GM21529 (cell line): ENCODE data around the gene SMOC2.

Source experiments
- ATAC-seq: cut with Tn5 transposase; IDR thresholded peaks from one replicate; pipeline ENCODE4 v1.9.1; 2021; ENCODE audit not compliant: unreplicated experiment

The SMOC2 gene

GRCh38 chr6:168641446-168641845 lies 200.5 kb downstream of the SMOC2 start:
- ATAC-seq: no peak

GRCh38 chr6:168643401-168643800 lies 202.4 kb downstream of the SMOC2 start:
- no peak for ATAC-seq

- ATAC-seq: no peak
Measured at GRCh38 chr6:168645326-168645725, 204.3 kb downstream of the SMOC2 start.

GRCh38 chr6:168647271-168647670 lies 206.3 kb downstream of the SMOC2 start:
- no peak for ATAC-seq

- ATAC-seq: no peak
Measured at GRCh38 chr6:168648240-168649125, 207.5 kb downstream of the SMOC2 start.

- ATAC-seq: no peak
Measured at GRCh38 chr6:168649209-168649608, 208.2 kb downstream of the SMOC2 start.

GRCh38 chr6:168650671-168651111 lies 209.7 kb downstream of the SMOC2 start:
- no peak for ATAC-seq

GRCh38 chr6:168655462-168656152 lies 214.6 kb downstream of the SMOC2 start:
- no peak for ATAC-seq

DNA sequence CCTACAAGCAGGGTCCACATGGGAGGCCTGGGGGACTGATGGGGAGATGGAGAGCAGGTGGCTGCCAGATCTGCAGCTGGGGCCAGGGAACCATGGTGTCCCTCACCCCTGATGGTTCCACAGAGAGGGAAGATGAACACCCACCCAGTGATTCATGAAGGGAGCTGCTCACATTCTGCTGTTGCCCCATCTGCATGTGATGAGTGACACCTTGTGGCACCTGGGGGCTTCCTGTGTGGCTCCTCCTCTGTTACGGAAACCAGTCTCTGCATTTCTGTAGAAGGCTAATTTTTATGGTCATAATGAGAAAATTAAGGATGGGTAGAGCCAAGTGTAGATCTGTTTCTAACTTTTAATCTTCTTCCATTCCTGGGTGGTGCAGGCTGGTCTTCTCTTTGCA lies 217.1 kb downstream of the SMOC2 start:
- ATAC-seq: no peak

DNA sequence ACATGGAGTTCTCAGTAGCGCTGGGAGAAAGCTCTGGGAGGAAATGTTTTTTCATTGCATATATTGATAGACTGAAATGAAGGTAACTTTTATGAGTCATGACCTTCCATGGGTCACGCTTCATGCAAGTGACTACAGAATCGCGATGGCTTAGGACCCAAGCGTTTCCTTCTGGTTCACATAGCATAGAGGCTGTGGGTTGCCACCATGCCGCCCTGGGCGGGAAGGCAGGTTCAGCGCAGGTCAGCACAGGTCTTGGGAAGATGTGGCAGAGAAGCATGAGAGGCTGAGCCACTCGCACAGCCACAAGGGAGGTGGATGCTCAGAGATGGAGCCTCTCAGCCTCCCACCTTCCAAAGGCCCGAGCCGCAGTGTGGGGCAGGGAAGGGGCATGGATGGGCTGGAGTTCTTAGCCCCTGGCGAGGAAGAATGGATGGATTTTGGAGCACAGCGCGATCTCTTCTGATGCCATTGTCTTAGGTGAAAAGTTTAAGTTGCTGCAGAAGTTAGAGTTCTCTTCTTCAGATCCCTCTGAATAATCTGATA lies 219.5 kb downstream of the SMOC2 start:
- no peak for ATAC-seq

GRCh38 chr6:168662301-168662936 lies 221.4 kb downstream of the SMOC2 start:
- no peak for ATAC-seq

GRCh38 chr6:168663041-168663440 lies 222.1 kb downstream of the SMOC2 start:
- no peak for ATAC-seq

DNA sequence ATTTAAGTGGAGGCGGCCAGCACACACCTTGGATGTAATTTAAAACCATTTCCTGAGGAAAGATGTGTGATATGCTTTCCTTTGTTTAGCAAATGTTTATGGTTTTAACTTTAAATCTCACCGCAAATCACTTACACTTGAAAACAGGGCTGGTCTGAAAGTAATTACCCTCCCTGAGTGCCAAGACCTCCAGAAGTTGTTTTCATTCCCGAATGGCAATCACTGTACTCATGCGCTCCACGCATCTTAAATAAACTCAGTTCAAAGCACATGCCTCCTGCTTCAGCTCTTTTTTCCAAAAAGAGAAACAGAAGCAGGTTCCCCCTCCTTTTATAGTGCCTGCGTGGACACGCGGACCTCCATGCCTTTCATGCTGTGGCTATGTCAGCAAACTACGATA lies 224.0 kb downstream of the SMOC2 start:
- no peak for ATAC-seq

DNA sequence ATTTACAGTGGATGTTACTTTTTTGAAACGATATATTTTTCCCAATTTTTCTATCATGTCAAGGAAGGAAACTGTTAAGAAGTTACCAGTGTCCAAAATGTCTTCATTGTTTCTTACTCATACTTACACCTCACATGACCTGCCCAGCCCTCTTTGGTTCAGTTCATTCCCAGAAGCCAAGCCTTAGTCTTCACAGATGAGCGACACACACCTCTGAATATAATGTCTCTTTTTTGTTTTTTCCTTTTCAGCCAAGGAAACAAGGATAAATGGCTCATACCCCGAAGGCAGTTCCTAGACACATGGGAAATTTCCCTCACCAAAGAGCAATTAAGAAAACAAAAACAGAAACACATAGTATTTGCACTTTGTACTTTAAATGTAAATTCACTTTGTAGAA lies 225.2 kb downstream of the SMOC2 start:
- ATAC-seq: no peak

DNA sequence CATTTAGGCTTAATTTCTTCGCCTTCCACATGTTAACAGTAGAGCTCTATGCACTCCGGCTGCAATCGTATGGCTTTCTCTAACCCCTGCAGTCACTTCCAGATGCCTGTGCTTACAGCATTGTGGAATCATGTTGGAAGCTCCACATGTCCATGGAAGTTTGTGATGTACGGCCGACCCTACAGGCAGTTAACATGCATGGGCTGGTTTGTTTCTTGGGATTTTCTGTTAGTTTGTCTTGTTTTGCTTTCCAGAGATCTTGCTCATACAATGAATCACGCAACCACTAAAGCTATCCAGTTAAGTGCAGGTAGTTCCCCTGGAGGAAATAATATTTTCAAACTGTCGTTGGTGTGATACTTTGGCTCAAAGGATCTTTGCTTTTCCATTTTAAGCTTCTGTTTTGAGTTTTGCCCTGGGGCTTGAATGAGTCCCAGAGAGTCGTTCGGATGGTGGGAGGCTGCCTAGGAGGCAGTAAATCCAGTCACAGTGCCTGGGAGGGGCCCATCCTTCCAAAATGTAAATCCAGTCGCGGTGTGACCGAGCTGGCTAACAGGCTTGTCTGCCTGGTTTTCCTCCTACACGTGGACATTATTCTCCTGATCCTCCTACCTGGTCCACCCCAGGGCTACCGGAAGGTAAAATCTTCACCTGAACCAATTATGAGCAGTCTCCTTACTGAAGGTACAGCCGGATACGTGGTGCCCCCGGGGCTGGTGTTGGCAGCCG lies 225.9 kb downstream of the SMOC2 start:
- no peak for ATAC-seq

GRCh38 chr6:168667428-168667805 lies 226.4 kb downstream of the SMOC2 start:
- no peak for ATAC-seq

DNA sequence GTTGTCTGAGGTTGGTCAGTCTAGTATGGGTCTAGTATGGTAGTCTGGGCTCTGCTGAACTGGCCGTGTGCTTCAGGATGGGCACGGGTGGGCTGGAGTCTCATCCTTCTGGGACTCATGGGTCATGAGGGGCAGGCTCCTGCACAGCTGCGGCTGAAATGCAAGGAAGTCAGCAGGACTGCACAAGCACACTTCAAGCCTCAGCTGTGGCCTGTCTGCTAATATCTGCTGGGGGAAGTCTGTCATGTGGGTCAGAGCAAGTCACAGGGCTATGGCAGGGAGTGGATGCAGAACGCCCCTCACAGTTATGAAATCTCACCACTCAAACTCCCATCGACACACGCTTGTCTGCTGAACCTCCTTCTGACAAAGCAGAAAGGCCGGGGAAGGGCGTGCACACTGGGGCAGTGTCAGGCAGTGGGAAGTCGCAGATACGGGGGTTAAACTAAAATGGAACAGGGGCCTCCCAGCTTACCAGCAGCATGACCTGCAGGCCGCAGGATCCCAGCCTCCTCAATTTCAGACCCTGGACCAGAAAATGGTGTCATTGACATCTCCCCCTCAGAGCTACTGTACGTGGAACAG lies 229.5 kb downstream of the SMOC2 start:
- no peak for ATAC-seq

DNA sequence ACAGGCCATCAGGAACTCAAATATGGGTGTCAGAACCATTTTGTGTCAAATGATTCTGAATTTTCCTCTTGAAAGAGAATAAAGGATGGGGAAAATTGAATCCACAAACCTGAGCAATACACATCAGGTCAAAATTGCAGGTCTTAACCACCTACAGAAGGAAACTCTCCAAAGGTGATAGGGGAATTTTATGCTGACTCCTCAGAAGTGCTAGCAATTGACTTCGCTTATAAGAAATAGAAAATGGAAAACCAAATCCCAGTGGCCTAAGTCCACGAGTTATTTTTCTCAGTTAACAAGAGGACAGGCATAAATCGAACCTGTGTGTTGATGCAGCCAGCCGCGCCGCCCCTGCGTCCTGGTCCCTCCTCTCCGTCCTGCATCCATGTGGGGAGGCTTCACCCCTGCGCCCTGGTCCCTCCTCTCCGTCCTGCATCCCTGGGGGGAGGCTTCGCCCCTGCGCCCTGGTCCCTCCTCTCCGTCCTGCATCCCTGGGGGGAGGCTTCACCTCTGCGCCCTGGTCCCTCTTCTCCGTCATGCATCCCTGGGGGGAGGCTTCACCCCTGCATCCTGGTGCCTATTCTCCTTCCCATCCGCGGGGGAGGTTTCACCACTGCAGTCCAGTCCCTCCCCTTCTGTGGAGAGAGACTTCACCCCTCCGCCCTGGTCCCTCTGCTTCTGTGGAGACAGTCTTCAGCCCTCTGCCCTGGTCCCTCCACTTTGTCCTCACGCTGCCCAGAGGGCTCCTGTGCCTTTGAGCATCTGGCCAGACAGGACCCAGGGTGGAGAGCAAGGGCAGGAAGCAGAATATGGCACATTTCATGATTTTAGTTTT lies 230.3 kb downstream of the SMOC2 start:
- no peak for ATAC-seq

GRCh38 chr6:168671863-168672546 lies 231.0 kb downstream of the SMOC2 start:
- ATAC-seq: no peak
